ENCODE results near the gene CPPED1.

The CPPED1 gene

DNA sequence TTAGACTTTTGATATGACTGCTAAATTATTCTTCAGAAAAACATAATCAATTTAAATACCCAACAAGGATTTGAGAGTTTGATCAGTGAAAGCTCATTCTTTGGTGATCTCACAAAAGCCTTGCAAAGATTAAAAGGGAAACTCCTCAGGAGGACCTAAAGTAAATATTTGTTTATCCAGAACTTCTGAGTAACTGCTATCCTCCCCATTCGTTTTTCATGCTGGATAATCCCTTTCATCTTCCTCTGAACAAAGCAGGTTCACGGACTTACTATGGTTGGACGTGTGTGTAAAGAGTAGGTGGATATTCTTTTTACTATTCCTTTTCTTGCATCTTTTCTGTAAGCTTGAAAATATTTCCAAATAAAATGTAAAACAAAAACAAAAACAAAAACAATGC lies 124.7 kb downstream of the CPPED1 start:
- FAIRE-seq, result peak; percentile 92

DNA sequence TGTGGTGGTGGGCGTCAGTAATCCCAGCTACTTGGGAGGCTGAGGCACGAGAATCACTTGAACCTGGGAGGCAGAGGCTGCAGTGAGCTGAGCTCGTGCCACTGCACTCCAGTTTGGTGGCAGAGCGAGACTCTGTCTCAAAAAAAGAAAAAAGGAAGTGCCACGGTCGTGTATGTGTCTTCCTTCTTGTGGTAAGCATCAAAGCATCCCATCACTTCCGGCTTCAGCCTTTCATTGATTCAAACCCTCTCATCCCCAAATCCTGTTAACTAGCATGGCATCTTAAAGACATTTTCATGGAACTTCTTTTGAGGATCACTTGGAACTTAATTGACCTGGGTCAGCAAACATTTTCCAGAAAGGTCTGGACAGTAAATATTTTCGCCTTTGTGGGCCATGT lies 126.2 kb downstream of the CPPED1 start:
- no peak for FAIRE-seq

DNA sequence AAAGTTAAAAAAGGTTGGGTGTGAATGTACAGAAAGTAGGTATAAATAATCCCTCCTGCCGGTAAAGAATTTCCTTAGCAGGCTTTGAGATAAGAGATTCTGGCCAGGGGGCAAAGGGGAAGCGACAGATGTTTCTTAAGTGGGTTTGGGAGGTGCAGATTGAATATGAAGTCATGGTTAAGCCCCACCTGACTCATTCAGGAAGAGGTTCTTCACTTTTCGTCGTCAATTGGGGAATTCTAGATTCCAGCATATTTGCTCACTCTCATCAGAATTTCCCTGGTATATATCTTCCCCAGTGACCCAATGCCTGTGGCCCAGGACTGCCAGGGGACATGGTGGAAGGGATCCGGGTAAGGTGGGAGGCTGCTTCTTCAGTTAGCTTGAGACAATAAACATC lies 127.8 kb downstream of the CPPED1 start:
- no peak for FAIRE-seq

DNA sequence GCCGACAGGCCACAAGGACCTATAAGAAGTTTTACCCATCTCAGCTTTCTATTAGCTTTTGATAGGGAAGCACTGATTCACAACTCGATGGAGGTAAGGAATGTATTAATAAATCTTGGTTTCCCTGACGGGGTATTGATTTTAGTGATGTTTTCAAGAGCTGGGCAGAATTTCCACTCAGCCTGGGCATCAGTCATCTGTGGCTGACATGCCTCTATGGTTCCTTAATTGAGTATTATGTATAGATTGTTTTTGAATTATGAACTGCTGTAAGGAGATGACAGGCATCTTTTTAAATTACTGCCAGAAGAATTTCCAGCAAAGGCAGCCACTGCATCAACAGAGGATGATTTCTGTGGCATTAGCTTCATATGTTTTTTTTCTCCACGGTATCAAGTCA lies 128.6 kb downstream of the CPPED1 start:
- FAIRE-seq, result no peak

DNA sequence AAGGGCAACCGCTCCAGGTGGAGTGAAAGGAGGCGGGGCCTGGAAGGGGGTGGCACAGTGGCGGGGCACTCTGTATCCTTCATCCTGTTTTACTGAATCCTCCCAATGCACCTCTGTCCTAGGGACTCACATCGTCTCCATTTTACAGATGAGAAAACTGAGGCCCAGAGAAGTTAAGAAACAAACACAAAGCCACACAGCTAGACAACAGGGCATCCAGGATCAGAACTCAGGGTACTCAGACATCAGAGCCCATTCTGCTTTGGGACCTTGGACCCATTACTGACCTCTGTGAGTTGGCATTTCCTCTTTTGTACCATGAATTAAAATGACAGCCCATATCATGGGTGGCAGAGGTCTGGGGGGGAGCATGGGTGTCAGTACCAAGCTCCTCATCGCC lies 129.2 kb downstream of the CPPED1 start:
- no peak for FAIRE-seq

DNA sequence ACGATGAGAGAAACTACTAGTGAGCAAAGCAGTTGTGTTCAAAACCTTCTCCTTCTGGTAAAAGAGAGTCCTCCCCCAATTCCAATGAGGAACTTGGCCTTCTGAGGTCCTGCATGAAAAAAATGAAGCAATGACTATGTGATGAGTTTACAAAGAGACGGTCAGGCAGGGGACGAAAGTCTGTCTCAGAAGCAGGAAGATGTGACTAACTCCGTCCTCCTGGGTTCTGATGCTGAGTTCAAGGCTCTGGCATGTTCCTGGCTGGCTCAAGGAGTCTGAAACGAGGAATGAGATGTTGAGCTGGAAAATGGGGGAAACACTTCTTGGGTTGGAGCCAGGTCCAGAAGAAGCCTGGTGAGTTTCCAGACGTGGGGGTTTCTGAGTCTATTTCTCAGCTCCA lies 129.6 kb downstream of the CPPED1 start:
- FAIRE-seq, result no peak

DNA sequence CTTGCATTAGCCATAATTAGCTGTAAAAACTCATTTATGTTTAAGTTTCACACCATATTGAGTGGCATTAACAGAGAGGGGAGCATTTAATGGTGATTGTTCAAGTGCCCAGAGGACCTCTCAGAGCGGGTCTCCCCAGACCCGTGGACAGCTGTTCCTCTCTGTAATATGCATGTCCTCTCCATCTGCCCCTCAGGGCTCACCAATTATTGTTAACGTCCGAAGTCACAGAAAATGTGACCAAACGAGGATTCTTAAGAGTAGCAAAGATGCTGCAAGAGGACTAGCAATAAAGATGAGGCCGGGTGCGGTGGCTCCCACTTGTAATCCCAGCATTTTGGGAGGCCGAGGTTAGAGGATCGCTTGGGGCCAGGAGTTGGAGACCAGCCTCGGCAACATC lies 130.2 kb downstream of the CPPED1 start:
- no peak for FAIRE-seq

DNA sequence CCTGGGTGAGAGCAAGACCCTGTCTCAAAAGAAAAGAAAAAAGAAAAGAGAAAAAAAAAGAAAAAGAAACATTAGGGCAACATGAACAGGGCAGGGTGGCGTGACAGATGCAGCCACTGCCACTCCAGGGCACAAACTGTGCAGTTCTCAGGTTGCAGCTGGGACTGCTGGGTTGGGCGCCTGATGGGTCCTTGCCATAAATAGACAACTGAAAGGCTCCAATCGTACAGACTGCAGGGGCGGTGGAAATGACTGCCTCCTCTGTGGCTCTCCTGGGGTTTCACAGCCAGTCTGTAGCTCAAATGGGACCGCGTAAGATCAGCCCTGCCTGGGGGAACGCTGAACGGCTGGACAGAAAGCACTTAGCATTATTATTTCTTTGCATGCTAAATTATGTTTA lies 130.7 kb downstream of the CPPED1 start:
- FAIRE-seq, result no peak

DNA sequence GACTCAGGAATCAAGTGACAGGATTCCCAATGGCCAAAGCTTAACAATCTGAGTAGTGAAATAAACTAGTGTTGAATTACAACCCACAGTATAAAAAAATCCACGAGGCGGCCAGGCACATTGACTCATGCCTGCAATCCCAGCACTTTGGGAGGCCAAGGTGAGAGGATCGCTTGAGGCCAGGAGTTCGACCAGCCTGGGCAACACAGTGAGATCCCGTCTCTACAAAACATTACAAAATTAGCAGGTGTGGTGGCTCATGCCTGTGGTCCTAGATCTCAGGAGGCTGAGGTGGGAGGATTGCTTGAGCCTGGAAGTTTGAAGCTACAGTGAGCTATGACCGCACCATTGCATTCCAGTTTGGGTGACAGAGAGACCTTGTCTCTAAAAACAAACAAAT lies 133.8 kb downstream of the CPPED1 start:
- FAIRE-seq, result no peak

DNA sequence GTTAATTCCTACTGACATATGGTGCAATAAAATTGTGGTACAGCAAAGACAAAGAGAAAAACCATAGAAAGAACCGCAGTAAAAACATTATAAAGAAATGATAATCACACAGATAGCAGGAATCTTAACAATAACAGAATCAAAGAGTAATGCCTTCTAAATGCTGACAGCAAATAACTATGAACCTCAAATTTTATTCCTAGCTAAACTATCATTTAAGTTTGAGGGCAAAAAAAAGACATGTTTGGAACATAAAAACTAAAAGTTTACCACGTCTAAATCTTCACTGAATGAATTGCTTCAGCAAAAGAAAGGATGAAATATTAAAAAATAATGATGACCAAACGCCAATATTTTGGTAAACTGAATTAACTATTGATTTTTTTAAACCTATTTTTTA lies 135.8 kb downstream of the CPPED1 start:
- peak; percentile 29 for FAIRE-seq

DNA sequence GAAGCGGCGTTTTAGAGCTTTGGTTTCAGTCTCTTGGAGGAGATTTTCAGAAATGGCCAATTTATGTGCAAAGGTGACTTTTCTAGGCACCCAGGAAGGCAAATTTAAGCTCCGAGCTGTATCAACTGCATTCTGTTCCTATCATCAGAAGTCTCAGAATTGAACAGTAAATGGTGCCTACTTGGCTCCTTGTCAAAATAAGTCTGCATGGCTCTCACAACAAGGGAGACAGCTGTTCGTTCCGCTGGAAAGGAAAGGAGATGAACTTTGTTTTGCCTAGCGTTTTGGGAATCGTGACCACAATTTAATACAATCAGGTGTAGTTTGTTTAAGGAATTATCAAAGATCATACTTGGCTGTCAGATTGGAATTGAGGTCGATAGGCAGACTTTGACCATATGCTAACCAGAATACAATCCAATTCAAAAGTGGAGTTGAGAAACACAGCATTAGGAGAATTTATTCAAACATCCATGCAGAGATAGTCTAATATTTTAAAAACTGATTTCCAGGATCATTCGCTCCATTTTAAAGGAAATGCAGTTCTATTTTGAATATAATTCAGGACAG lies 139.4 kb downstream of the CPPED1 start:
- no peak for FAIRE-seq

DNA sequence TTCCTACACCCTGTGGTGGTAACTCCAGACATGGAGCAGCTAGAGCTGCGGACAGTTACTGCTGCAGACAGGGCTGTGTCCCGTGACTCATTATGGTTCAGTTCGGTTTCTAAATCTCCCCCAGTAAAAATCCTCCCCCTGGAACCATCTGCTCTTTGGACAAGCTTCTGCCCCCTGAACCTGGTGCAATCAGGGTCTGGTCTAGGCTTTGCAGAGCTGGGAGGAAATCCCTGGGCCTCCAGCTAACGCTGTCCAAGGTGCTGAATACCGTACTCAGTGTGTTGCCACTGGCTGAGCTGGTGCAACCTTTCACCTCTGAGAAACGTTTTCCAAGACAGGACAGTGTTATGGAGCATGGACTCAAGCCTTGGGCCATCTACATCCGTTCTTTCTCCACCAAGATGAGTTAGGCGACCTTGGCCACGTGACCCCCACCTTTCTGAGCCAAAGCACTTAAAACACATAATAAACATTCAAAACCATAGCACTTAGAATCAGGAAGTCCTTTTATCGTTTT lies 142.0 kb downstream of the CPPED1 start:
- no peak for FAIRE-seq

DNA sequence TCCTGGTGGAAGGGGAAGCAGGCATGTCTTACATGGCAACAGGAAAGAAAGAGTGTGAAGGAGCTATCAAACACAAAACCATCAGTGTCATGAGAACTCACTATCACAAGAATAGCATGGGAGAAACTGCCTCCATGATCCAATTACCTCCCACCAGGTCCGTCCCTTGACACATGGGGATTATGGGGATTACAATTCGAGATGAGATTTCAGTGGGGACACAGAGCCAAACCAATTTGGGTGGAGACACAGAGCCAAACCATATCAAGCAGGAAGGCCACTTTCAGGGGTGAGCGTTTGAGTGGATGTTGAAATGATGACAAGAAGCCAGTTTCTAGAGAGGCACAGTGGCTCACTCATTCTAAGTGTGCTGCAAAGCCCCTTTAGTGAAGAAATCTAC lies 143.8 kb downstream of the CPPED1 start:
- FAIRE-seq, result no peak

DNA sequence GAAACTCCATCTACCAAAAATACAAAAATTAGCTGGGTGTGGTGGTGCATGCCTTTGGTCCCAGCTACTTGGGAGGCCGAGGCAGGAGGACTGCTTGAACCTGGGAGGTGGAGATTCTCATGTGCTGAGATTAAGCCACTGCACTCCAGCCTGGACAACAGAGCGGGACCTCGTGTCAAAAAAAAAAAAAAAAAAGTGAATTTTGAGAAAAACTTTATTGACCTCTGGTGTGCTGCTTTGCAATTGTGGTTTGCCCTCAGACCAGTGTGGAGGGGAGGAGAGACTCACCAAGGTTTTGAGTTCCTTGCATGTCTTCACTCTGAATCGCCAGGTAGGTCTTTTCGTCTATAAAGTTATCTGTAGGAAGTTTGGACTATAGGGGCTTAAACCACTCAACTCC lies 145.2 kb downstream of the CPPED1 start:
- no peak for FAIRE-seq

DNA sequence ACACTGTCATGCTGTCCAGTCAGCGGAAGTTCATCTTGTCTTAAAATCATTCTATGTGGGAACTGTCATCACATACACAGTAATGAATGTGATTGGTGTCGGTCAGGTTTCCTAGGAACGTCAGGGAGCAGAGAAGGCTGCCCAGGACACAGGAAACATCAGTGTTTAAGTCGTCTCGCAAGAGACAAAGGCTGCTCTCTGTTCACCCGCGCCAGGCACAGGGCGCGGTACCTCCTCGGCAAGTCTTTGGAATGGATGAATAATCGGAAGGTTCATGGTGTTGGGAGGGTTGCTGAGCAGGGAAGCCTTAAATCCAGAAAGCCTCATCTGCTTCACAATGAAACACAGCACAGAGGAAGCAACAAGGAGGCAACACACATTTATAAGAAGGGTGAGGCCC lies 148.2 kb downstream of the CPPED1 start:
- no peak for FAIRE-seq

DNA sequence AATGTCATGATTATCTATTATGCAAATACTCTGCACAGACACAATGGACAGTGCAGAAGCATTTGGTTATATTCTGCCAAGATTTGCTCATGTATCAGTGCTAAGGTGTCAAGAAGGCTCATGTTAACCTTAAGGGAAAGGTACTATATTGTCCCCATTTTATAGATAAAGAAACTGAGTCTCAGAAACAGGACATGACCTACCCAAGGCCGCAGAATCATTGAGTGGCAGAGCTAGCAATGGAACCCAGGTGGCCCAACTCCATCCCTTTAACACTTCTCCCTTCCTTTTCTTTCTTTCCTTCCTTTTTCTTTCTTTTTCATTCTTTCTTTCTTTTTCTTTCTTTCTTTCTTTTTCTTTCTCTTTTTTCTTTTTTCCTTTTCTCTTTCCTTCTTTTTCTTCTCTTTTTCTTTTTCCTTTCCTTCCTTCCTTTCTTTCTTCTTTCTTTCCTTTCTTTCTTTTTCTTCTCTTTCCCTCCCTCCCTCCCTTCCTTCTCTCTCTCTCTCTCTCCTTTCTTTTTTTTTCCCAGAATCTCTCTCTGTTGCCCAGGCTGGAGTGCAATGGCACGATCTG lies 149.8 kb downstream of the CPPED1 start:
- no peak for FAIRE-seq

DNA sequence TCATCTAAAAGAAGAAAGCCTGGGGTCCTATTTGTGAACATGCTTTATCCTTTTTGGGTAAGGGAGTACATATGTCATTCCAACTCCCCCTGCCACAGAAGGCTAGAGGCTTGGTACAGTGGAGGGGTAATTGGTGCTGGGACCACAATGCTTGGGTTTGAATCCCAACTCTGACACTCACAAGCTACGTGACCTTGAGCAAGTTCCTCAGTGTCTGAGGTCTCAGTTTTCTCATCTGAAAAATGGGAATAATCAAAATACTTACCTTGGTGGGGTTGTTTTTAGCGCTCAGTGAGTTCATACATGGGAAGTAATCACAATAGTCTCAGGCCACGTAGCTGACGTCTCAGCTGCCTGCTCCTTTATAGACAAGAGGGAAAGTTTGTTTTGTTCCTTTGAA lies 150.8 kb downstream of the CPPED1 start:
- no peak for FAIRE-seq

DNA sequence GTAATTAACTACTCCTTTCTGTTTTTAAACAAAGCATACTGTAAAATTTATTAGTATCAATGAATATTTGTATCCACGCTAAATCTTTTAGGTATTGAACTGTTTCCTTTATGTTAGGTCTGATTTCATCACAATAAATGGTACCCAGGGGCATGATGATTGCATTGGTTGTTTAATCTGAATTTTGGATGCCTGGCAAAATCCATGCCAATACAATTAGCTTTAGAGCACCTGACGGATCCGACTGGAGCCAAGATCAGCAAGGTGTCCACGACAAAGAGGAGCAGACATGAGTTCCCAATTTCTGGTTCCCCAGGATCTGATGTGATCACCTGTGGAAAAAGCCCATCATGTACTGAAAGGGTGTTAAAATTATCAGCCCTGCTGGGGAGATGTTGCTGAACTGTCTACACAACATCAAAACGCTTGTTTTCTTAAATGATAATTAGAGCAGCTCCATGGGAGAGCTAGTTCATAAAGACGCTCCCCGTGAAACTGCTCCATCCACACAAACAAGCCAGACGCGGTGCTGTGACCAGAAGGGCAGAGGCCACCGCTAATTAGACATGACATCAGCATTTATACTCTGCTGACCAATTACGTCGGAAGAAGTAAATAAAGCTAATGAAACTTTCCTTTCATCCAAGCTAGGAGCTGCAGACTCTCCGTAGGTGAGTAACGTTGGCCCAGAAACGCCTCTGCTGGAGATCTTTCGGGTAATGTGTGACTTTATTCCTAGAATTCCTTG lies 151.7 kb downstream of the CPPED1 start:
- no peak for FAIRE-seq

DNA sequence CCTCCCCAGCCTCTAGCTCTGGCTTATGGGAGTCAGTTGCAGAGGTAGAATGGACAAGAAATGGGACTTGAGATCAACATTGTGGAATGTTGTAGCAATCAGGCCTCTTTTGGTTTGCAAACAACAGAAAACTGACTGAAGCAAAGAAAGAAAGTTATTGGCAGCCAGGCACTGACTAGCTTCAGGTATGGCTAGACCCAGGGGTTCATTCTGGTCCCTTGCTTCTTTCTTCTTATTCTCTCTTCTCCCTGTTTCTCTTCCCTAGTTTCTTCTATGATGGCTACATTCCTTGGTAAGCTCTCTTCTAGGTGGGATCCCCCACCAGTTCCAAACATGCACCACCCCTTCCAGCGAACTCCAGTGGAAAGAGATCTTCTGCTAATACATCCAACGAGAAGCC lies 154.3 kb downstream of the CPPED1 start:
- FAIRE-seq, result no peak

DNA sequence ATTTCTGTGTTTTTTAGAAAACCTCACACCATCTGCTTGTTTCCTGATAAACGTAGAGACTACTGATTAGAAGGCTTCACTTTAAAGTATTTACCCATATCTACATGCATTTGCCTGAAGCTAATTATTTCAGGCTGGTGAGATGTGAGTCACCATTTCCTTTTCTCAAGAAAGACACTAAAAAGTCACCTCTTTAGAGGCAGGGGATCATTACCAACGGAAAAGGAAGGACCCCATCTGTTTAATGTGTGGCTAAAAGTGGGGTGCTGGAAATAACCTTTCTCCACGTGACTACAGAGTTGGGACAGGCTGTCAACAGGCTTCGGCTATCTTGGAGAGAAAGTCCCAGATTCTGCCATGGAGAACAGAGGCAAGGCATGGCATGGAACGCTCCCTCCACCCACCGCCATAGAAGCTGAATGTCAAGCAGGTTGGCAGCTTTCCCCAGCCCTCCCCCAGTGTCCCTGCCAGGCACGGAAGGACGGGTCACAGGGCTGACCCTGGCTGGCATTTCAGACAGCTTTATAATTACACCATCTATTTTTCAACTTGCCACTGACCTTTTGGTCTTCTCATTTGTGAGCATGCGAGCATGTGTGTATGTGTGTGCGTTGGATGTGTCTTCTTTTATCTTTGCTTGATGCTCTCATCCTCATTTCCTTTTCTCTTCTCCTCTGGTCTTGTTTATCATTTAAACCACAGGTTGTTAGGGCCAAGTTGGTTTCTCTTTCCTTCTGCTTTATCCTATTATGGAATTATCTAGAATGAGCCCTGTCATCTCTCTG lies 157.0 kb downstream of the CPPED1 start:
- FAIRE-seq, result no peak

DNA sequence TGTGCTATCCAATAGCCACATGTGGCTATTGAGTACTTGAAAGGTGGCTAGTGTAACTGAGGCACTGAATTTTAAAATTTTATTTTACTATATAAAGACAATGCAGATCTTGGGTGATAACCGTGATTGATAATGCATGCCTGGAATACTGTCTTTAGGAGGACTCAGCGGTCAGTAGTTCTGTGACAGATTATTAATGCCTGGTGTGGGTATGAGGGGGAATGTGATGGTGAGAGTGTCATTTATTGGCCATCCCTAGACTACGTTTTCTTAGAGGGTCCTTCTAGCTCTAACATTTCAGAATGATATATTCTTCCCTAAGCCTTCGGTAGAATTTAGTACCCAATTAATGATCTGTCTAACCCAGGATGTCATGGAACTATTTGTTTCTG lies 157.6 kb downstream of the CPPED1 start:
- no peak for FAIRE-seq

DNA sequence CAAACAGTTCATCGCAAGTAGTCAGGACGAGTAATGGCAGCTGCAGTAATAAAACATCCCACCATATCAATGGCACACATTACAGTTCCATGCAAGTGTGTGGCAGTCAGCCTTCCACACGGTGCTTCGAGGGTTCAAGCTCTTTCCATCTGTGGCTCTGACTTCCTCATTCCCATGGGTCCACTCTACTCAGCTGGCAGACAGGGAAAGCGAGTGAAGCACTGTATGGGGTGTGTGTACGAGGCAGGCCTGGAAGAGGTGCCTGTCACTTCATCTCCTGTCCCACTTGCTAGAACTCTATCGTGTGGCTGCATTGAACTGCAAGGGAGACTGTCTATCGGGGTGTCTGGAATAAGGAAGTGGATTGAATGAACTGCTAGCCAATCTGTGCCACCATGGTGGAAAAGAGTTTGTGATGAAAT lies 160.6 kb downstream of the CPPED1 start:
- no peak for FAIRE-seq

DNA sequence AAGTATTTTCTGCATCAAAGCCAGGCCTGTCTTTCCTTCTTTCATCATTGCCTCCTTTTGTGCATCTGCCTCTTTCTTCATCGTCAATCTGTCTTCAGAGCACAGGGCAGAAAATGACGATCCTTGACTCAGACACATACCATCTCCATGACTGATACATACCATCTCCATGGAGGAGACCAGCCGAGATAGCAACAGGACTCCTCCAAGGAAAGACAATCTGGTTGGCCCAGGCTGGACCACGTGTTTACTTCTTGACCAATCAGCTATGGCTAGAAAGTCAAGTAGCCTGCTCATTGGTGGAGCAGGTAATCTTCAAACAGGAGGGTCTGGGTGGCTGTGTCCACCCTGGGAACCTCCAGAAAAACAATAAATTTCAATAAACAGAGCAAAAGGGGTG lies 164.6 kb downstream of the CPPED1 start:
- no peak for FAIRE-seq

DNA sequence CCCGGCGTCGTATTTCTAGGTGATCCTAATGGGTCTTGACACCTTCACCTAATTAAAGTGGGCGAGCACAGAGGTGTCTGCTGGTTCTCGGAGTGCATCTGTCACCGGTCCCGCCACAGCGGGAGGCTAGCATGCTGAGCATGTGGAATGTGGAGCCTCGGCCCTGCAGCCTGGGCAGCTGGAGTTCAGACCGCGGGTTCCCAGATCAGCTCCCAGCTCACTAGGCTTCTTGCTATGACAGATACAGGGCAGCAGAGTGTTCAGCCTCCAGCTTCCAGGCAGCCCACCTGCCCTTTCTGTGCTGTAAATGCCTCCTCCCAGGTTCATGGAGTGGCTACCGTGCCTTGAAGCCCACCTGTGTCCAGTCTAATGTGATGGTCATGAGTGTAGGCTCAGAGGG lies 166.7 kb downstream of the CPPED1 start:
- no peak for FAIRE-seq
